GOT3 (cell line): ENCODE results near the gene ANXA10.
"Not testable (repeated sequence)": the region's sequence is repeated elsewhere in the genome, so short reads cannot be mapped to it uniquely, and the experiment has no call there.

Source experiments
- DNase-seq: peaks from one replicate; lab custom pipeline; 2025; ENCODE audit warnings: mixed read lengths; lab: John Stamatoyannopoulos, UW

ANXA10 gene, protein sequence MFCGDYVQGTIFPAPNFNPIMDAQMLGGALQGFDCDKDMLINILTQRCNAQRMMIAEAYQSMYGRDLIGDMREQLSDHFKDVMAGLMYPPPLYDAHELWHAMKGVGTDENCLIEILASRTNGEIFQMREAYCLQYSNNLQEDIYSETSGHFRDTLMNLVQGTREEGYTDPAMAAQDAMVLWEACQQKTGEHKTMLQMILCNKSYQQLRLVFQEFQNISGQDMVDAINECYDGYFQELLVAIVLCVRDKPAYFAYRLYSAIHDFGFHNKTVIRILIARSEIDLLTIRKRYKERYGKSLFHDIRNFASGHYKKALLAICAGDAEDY

GRCh38 chr4:168092176-168092712, at the start of gene ANXA10:
Gene ANXA10, plus strand, starts transcription at chr4:168092537. Its CDS starts 164 bp downstream, at chr4:168092701.
- DNase-seq = no peak

- no peak for DNase-seq
These were observed 47.0 kb upstream of the ANXA10 start for GRCh38 chr4:168045354-168045753.

- no peak for DNase-seq
These were observed 42.3 kb upstream of the ANXA10 start for GRCh38 chr4:168050002-168050401.

DNA sequence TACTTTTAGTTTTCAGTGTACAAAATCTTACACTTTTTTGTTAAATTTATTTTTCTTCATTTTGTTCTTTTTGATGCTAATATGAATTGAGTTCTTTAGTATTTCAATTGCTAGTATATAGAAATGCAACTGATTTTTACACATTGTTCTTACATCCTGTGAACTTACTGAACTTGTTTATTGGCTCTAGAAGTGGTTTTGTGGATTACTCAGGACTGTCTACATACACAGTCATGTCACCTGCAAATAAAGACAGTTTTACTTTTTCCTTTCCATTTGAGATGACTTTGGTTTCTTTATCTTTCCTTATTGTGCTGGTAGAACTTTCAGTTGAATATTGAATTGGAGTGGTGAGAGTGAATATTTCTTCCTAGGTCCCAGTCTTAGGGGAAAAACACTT, 40.8 kb upstream of the ANXA10 start:
- no peak for DNase-seq

- DNase-seq = no peak
These were observed 34.9 kb upstream of the ANXA10 start for GRCh38 chr4:168057412-168057811.

DNA sequence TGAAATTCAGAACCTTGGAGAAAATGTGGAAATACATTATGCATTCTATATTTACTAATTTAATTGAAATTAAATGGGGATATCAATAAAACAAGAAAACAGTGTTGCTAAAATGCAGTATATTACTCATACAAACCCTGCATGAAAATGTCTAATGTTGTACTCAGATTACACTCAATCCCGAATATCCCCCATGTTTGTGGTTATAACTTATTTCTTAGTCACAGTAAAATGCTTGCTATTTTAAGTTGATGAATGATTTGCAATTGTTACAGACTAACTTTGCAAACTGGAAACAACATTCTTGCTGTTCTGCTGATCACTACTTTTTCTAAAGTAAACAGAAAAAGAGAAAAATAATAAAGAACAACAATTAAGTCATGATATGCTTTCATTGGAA, 33.1 kb upstream of the ANXA10 start:
- DNase-seq = no peak

DNA sequence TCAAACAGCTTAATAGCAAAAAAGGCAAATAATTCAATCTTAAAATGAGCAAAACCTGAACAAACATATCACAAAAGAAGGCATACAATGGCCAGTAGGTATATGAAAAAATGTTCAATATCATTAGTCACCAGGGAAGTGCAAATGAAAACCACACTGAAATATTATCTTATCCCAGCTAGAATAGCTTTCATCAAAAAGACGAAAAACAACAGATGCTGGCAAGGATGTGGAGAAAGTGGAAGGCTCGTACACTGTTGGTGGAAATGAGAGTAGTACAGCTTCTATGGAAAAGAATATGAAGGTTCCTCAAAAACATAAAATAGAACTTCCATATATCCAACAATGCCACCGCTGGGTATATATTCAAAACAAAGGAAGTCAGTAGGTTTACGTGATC, 29.3 kb upstream of the ANXA10 start:
- no peak for DNase-seq

GRCh38 chr4:168070903-168071302, 21.4 kb upstream of the ANXA10 start:
- no peak for DNase-seq

GRCh38 chr4:168071304-168071703, 21.0 kb upstream of the ANXA10 start:
- DNase-seq = no peak

GRCh38 chr4:168074861-168075260, 17.5 kb upstream of the ANXA10 start:
- no peak for DNase-seq

GRCh38 chr4:168076989-168077725, 15.2 kb upstream of the ANXA10 start:
- DNase-seq = peak; percentile 0

DNA sequence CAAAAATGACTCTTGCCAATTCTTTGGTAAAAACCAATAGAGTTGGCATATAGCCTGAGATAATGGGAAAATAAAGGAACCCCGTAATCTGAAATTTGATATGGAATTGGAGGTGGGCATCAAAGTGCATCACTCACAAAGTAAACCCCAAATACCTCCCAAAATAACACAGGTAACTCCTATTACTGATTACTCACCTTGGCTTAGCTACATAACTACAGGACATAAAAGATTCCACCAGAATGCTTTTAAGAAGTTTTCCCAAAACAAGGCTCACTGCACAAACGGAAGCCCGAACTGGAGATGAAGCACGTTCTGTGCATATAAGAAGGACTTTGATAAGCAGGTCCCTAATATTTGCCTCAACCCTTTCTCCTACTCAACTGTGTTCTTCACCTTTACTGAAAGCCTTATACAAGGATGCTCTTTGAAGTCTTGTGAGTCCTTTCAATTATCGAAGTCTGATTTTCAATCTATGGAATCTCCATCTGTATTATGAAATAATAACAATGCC, 14.6 kb upstream of the ANXA10 start:
- no peak for DNase-seq

DNA sequence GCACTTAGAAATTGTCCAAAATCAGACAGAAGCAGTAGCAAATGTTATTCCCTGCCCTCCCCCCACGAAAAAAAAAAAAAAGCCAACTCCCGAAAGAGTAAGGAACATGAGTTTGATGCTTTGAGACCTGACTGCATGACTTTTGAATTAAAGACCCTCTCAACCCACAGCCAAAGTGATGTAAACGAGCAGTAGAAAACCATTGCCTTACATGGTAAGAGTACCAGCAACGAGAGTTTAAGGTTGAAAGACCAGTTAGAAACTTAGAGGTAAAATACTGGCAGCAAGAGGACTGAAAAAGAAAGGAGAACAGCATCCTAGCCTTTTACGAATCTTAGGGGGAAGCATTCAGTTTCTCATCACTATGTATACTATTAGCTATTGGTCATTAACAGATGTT, 10.0 kb upstream of the ANXA10 start:
- DNase-seq = no peak

- no peak for DNase-seq
These were observed 3.6 kb downstream of the ANXA10 start for GRCh38 chr4:168095776-168096406.

DNA sequence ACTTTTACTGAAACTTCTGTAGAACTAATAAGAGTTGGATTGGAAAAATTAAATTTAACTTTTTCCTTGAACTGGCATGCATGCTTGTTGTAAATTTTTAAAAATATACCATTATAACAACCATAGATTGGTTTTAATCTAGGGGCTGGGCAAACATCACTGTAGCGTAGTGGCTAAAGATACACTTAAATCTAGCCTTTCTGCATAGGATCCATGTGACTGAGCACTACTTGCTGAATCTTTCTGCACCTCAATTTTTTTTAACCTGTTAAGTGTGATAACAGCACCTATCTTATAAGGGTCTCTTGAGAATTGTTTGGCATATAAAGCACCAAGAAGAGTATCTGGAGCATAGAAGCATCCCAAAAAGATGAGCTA, 4.1 kb downstream of the ANXA10 start:
- DNase-seq = no peak

- DNase-seq = no peak
These were observed 4.8 kb downstream of the ANXA10 start for GRCh38 chr4:168097161-168097560.

DNA sequence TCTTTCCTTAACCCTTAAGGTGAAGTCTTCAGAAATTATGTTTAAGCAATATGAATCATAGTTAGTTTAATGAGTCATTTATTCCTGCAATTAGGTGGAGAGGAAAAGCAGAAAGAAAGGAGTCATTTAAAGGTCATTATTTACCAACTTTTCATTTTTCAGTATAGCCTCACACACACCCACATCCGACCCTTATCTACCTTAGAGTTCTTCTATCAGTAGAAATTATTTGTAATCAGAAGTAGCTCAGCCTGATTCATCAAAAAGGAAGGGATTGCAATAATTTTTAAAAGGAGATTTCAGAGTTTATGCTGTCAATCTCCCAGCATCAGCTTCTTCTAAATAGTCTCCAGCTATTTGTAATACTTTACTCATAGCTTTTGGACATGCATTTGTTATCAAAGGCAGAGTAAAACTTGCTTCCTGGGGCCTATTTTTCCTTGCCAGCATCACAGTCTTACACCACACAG, 5.9 kb downstream of the ANXA10 start:
- no peak for DNase-seq

- DNase-seq = no peak
These were observed 6.9 kb downstream of the ANXA10 start for GRCh38 chr4:168099195-168099594.

GRCh38 chr4:168101026-168101425, 8.7 kb downstream of the ANXA10 start:
- no peak for DNase-seq

DNA sequence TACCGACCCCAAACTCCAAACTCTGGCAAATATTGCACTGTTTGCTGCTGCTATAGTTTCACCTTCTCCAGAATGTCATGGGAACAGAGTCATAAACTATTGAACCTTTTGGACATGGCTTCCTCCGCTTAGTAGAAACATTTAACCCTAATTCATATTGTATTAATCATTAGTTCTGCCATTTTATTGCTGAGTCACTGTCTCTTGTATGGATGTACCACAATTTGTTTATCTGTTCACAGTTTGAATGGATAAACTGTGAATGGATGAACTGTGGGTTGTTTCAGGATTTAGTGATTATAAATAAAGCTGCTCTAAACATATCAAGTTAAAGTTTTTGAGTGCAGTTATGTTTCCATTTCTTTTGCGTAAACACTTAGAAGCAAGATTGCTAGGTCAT, 10.1 kb downstream of the ANXA10 start:
- DNase-seq = no peak

- no peak for DNase-seq
These were observed 17.2 kb downstream of the ANXA10 start for GRCh38 chr4:168109527-168109926.

GRCh38 chr4:168113059-168113458, 20.7 kb downstream of the ANXA10 start:
- not testable (repeated sequence) for DNase-seq
